GM18498 (cell line): Measurements from ENCODE around the gene TPSD1.
"Not testable (repeated sequence)": the region's sequence is repeated elsewhere in the genome, so short reads cannot be mapped to it uniquely, and the experiment has no call there.

Experiments
- ATAC-seq: cut with Tn5 transposase; IDR thresholded peaks from one replicate; pipeline ENCODE4 v1.9.1; 2021; ENCODE audit warnings: mild to moderate bottlenecking, moderate library complexity; ENCODE audit not compliant: unreplicated experiment

Gene TPSD1

GRCh38 chr16:1240436-1240835 is 15.4 kb upstream of the TPSD1 start, which contains the start of gene TPSAB1:
Gene TPSAB1 (plus strand): TSS chr16:1240705. CDS start chr16:1240939, 234 bp downstream.
- ATAC-seq, result not testable (repeated sequence)

DNA sequence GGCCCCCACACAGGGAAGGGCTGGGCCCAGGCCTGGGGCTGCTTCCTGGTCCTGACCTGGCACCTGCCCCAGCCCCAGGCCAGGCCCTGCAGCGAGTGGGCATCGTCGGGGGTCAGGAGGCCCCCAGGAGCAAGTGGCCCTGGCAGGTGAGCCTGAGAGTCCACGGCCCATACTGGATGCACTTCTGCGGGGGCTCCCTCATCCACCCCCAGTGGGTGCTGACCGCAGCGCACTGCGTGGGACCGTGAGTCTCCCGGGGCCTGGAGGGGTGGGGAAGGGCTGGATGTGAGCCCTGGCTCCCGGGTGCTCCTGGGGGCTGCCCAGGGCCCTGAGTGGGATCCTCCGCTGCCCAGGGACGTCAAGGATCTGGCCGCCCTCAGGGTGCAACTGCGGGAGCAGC is 14.8 kb upstream of the TPSD1 start:
- ATAC-seq, result not testable (repeated sequence)

- not testable (repeated sequence) for ATAC-seq
Measured at GRCh38 chr16:1243363-1243762, 12.5 kb upstream of the TPSD1 start.

DNA sequence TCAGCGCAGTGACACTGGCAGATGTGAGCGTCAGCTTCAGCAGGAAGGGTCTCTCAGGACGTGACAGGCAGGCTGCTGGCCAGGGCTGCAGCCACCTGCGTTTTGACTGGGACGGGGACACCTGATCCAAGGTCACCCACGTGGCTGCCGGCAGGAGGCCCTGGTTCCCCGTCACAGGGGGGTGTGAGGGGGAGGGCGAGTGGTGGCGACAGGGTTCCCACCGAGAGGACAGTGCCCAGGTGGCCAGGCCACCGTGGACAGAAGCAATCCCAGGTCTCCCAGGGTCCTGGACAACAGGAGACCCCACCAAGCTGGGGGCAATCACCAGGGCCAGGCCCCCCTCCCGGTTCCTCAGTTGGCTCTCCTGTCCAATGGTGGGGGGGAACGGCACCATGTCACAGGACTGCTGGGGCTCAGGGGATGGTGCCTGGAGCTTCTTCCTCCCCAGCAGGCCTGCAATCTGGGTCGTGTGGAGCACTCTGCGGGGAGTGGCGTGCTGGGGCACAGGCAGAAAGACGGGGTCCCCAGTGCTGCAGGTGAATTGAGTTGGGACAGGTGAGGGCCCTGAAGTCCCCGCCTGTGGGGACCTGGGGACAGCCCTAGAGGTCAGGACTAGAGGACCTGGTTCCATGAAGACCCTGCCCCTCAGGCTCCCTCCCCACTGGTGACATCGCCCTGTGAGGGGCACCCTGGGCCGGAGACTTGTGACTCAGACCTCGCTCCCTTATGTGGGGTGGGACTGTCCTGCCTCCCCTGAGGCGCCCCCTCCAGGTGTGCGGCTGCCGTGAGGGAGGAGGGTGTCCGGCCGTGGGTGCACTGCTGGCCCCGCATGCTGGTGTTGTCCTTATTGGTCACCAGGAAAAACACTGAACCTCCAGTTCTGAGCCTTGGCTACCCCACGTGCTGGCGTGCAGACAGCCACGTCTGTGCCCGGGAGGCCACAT is 11.7 kb upstream of the TPSD1 start:
- not testable (repeated sequence) for ATAC-seq

- no peak for ATAC-seq
Measured at GRCh38 chr16:1244881-1245280, 11.0 kb upstream of the TPSD1 start.

DNA sequence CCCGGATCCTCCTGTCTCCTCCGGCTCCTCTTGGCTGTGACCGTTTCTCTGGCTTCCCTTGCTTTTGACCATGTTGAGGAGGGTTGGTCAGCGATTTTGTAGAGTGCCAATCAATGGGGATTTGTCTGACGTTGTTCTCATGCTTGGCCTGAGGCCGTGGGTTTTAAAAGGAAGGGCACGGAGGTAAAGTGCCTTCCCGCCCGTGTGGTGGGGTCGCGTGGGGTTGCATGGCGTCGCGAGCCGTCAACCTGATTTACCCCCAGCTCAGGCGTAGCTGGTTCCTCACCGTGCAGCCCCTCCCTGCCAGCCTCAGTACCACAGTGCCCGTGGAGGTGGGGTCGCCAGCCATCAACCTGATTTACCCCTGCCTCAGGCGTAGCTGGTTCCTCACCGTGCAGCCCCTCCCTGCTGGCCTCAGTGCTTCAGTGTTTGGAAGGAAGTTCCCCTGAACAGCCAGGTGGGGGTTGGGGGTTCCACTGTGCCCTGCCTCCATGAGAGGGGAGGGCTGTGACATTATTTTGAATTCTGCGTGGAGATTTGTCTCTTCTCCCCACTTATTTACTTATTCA is 10.3 kb upstream of the TPSD1 start:
- no peak for ATAC-seq

DNA sequence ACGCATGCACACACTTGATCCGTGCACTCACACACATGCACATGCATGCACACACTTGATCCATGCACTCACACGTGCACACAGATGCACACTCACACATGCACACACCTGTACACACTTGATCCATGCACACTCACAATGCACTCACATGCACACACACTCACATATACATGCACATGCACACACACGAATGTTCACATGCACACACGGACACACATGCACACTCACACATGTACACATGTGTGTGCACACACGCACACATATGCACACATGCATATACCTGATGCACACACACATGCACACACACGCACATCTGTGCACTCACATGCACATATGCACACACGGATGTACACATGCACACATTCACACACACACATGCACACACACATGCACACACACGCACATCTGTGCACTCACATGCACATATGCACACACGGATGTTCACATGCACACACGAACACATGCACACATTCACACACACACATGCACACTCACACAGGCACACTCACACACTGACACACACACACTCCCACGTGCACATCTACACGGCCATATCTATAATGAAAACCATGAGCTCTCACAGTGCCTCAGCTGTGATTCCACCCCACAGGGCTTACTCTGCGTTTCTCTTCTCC is 7.8 kb upstream of the TPSD1 start:
- not testable (repeated sequence) for ATAC-seq

GRCh38 chr16:1249031-1249755 is 6.7 kb upstream of the TPSD1 start:
- ATAC-seq, result not testable (repeated sequence)

DNA sequence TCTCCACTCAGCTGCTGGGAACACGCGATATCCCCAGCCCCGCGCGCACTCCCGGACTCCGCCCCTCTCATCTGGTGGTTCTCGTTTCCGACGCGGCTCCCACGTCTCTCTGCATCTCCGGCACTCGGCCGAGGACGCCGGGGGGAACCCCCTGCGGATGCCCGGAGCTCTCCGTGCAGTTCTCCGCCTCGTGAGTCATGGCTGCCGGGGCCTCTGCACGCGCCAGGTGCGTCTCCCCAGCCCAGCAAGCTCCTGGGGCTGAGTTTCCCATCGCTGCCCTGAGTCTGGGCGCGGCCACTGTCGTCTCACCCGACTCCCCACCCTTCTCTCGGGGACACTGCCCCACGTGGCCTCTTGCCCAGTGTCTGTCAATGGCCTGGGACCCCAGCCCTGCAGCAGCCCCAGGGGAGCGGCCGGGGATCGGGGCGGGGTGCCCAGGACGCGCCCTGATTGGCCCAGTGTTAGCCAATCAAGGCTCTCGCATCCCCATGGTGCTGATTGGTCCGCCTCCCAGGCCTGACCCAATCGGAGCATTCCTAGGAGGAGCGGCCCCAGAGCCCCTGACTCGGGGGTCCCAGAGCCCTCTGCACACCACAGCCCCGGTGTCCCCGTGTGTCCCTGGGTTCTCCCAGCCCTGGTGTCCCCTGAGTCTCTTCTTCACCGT is 2.0 kb upstream of the TPSD1 start:
- not testable (repeated sequence) for ATAC-seq

GRCh38 chr16:1254821-1255220 is 1.0 kb upstream of the TPSD1 start:
- ATAC-seq, result not testable (repeated sequence)

- ATAC-seq, result not testable (repeated sequence)
Measured at GRCh38 chr16:1256296-1256873, 516 bp downstream of the TPSD1 start.

- no peak for ATAC-seq
Measured at GRCh38 chr16:1256874-1257322, 1.0 kb downstream of the TPSD1 start.

DNA sequence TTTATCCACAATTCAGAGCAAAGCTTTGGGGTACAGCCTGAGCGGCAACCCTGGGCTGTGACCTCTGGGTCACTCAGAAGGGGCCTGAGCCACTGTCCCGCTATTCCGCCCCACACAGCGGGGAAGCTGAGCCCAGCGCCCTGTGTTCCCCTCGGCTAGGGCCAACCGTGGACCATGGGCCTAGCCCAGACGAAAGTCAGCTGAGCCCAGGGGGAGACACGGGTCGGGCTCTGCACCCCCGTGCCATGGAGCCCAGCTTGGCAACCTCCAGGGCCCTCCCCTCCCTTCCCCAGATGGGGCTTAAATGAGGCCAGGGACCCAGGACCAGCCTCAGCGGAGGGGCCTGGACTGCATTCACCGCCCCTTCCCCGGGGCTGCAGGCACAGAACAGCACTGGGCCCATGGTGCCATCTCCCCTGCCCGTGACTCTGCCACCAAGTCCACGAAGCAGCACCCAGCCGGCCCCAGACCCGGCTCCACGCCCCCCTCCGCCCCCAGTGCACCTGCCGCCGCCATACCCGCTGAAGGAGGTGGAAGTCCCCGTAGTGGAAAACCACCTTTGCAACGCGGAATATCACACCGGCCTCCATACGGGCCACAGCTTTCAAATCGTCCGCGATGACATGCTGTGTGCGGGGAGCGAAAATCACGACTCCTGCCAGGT is 1.8 kb downstream of the TPSD1 start:
- ATAC-seq, result no peak

GRCh38 chr16:1258225-1258600 is 2.3 kb downstream of the TPSD1 start:
- ATAC-seq, result no peak

- no peak for ATAC-seq
Measured at GRCh38 chr16:1258906-1259759, 3.3 kb downstream of the TPSD1 start.

DNA sequence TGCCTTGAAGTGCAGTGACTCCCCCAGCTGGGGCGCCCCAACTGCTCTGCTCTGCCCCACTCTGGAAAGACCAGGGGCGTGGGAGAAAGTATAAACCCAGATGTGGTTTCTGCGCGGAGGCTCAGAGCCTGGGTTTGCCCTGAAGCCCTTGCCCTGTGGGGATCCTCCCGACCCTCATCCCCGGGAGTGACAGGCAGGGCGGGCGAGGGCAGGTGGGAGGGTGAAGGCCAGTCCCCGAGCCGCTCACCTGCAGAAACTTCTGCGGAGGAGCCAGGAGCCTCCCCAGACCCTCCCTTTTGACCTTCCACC is 3.8 kb downstream of the TPSD1 start:
- no peak for ATAC-seq

DNA sequence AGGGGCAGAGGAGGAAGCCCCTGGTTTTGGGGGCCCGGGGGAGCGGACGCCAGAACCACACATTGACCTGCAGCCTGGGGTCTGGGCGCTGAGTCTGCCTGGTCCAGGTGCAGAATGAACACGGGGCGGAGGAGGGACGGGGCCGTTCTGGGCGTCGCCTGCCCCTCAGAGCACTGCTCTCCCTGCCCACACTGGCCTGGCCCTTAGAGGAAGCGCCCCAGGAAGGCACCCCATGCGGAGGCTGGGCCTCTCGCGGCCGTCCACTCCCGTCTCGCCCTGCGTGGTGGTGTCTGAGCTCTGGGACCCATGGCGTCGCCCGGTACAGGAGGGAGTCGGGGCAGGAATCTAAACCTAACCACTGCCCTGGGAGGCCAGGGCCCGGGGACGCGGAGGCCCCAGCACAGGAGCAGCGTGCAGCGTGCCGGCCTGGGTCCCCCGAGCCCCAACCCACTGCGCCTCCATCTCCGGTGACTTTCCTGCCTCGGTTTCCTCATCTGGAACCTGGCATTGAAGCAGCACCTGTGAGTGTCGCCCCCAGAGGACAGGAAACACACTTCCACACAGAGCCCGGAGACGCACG is 4.3 kb downstream of the TPSD1 start:
- no peak for ATAC-seq

DNA sequence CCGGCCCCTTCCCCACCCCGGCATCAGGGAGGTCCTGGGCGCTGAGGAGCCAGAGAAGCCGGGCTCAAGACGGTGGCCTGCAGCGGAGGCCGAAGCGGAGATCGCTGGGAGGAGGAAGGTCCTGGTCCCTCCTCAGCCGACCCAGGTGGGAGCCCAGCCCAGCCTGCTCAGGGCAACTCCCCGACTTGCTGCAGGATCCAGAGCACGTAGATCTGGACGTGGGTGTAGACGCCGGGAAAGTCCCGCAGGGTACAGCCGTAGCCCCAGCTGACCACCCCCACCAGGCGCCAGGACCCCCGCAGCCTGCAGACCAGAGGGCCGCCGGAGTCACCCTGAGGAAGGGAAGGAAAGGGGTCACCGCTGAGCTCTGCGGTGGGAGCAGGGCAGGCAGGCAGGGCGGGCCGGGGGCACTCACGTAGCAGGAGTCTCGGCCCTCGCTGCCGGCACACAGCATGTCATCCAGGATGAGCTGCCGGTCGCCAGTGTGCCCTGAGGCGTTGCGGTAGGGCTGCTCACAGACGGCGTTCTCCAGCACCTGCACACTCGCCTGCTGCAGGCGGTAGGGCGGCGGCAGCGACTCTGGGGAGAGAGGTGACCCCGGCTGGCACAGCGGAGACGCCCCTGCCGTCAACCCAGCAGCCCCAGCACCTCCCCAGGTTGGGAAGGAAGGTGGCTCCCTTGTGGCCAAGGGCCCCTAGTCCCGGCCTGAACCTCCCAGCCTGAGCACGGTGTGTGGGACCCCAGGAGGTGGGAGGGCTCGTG is 5.4 kb downstream of the TPSD1 start:
- no peak for ATAC-seq
